WERI-Rb-1 (cell line): ENCODE measurements around the gene CAMK1.

Experiments
- DNase-seq: peaks from one replicate; pipeline ENCODE4 v3.0.0-alpha.2; 2020
- H3K27ac ChIP-seq: fragments of 250-450 bp; sonication (Bioruptor Pico); 2 replicates; pipeline ENCODE4 v1.5.1; 2020; ENCODE audit warnings: mild to moderate bottlenecking, moderate library complexity
- H3K27me3 ChIP-seq: fragments of 250-450 bp; sonication (Bioruptor Pico); 2 replicates; pipeline ENCODE4 v1.5.1; 2021; ENCODE audit warnings: mild to moderate bottlenecking, low read depth, moderate library complexity; ENCODE audit not compliant: insufficient read depth, severe bottlenecking
- H3K36me3 ChIP-seq: fragments of 250-450 bp; sonication (Bioruptor Pico); 2 replicates; pipeline ENCODE4 v1.5.1; 2020; ENCODE audit warnings: mild to moderate bottlenecking, moderate library complexity
- H3K4me3 ChIP-seq: 2 replicates; pipeline ENCODE4 v1.5.1; 2011; ENCODE audit warnings: low read depth, mild to moderate bottlenecking, control low read depth, low read length
- H3K9me3 ChIP-seq: fragments of 250-450 bp; sonication (Bioruptor Pico); 2 replicates; pipeline ENCODE4 v1.5.1; 2021; ENCODE audit warnings: mild to moderate bottlenecking, moderate library complexity; ENCODE audit not compliant: severe bottlenecking
- CTCF ChIP-seq: IDR thresholded peaks from 2 replicates; pipeline ENCODE4 v1.5.1; 2011; ENCODE audit warnings: low read depth, mild to moderate bottlenecking, control low read depth, inconsistent platforms, low read length

CAMK1 gene

GRCh38 chr3:9739181-9739580 is 30.6 kb downstream of the CAMK1 start:
- no peak overlapping the region for H3K4me3 ChIP-seq
- no peaks in the 10 kb centered on the region for H3K9me3 ChIP-seq
- H3K27ac ChIP-seq, result no peak overlapping the region
- peaks cover 97% of the 10 kb centered on the region for H3K36me3 ChIP-seq
- H3K27me3 ChIP-seq, result no peaks in the 10 kb centered on the region
- TF ChIP-seq CTCF, result no peak
- DNase-seq, result no peak

DNA sequence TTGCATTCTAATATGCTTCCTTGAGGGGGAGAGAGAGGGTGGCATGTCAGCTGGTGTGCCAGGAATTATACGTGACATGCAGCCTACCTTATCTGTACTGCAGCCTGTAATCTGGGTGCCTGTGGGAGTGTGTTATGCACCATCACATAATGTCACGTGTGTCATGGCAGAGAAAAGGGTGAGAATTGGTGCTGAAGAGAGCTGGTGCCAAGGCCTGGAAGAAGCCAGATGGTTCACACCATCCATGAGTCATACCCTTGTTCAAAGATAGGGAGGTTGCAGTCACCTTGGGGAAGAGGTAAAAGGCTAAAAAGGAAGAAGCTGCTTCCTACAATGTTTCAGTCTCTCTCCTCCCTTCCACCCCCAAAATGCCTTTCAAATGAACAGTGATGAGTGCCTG is 32.9 kb downstream of the CAMK1 start:
- H3K36me3 ChIP-seq, result peaks cover 93% of the 10 kb centered on the region
- no peak overlapping the region for H3K27ac ChIP-seq
- no peak for TF ChIP-seq CTCF
- no peak overlapping the region for H3K4me3 ChIP-seq
- H3K9me3 ChIP-seq, result no peaks in the 10 kb centered on the region
- H3K27me3 ChIP-seq, result no peaks in the 10 kb centered on the region
- DNase-seq, result no peak

DNA sequence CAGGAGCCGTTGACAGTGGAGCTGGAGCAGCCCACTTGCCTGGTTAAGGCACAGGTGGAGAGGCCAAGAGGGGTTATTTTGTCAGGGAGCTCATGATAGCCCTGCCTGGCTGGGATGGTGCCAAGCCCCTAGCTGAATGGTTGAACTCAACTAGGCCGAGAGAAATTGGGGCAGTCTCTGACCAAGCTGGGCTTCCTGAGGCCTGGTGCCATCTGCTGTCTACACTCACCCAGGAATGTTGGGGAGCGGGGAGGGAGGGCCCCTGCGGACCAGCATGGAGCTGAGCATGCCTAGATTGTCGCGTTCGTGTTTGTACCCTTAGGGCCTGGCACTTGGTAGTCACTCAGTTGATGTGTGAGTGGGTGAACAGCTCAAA is 37.0 kb downstream of the CAMK1 start:
- no peaks in the 10 kb centered on the region for H3K27me3 ChIP-seq
- no peak for DNase-seq
- H3K9me3 ChIP-seq, result no peaks in the 10 kb centered on the region
- H3K4me3 ChIP-seq, result peak overlapping the region; percentile 75
- peaks cover 57% of the 10 kb centered on the region for H3K36me3 ChIP-seq
- TF ChIP-seq CTCF, result no peak
- peak overlapping the region; percentile 99; the same call in 1 of the 2 replicates for H3K27ac ChIP-seq

GRCh38 chr3:9732080-9732739 is 37.5 kb downstream of the CAMK1 start:
- DNase-seq, result no peak
- Histone ChIP-seq H3K36me3 (peaks cover 52% of the 10 kb centered on the region), H3K27ac (peak overlapping the region; percentile 99), H3K9me3 (no peaks in the 10 kb centered on the region), H3K27me3 (no peaks in the 10 kb centered on the region), H3K4me3 (peak overlapping the region; percentile 75)
- TF ChIP-seq CTCF, result no peak

DNA sequence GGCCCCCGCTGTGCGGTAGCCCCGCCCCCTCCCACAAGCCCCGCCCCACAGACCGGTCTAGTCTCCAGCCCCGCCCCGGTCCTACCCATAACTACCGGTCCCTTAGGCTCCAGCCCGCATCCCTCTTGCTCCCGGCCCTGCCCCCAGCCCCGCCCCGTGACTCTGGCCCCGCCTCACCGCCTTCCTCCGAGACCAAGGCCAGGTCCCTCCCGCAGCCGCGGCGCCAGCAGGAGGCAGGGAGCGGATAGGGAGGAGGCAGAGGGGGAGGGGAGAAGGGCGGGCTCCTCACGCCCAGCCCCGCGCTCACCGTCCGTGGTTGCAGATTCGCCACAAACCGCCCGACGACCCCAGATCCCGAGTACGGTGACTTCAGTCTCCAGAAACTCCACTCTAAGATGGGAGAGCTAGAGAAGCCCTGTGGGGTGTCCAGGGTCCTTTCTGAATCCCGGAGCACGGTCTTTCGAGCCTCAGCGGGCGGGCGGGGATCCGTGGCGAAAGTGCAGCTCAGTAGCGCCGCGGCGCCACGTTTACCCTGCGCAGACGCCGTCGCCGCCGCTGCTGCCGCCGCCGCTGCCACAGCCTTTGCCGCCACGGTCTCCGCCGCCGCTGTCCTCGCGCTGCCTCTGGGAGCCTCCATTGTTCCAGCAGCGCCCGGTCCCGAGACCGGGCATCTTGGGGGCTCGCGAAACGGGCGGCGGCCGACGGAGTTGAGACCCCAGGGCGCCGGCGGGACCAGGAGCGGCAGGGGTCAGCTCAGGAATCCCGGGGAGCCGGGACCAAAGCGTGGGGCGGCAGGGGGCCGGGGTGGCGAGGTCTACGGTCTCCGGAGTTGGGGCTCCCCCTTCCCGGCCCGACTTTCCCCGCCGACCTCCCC is 38.3 kb downstream of the CAMK1 start, which contains the start of gene BRPF1:
BRPF1 (plus strand) TSS at position 530 of the 874 bp plus-strand sequence. CDS start 2,406 bp downstream, outside the sequence.
- no peak for TF ChIP-seq CTCF
- Histone ChIP-seq H3K27me3 (no peaks in the 10 kb centered on the region), H3K27ac (peak within 1 kb of the TSS; percentile 99), H3K4me3 (peak within 1 kb of the TSS; percentile 75), H3K36me3 (peaks cover 44% of the 10 kb centered on the region), H3K9me3 (no peaks in the 10 kb centered on the region)
- peak; percentile 99 for DNase-seq
